Measurements from ENCODE around the gene FAM163A.

FAM163A gene

GRCh38 chr1:179753061-179753460 lies 10.0 kb downstream of the FAM163A start:
- DNase-seq (ENCODE audit: low spot score), result no peak

GRCh38 chr1:179754041-179754624 lies 11.0 kb downstream of the FAM163A start:
- no peak for DNase-seq (ENCODE audit: low spot score)

GRCh38 chr1:179757933-179758332 lies 14.8 kb downstream of the FAM163A start:
- no peak for DNase-seq (ENCODE audit: low spot score)

DNA sequence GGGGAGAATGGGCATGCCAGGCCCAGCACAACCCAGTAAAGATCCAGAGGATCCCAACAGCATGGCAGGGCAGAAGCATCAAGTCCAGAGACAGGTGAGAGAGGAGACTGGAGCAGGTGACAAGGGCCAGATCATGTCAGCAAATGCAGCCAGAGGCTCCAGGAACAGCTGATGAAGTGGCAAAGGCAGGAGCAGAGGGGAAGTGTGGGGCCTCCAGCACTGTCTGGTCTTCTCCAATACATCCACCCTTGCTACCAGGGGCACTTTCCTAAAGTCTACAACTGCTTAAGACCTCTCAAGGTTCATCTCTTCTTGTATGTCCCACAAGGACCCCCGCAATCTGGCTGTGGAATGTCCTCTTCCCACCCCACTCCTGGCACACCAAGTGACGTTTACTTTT lies 17.4 kb downstream of the FAM163A start:
- DNase-seq (ENCODE audit: low spot score), result no peak

- no peak for DNase-seq (ENCODE audit: low spot score)
Measured at GRCh38 chr1:179761296-179761695, 18.2 kb downstream of the FAM163A start.

DNA sequence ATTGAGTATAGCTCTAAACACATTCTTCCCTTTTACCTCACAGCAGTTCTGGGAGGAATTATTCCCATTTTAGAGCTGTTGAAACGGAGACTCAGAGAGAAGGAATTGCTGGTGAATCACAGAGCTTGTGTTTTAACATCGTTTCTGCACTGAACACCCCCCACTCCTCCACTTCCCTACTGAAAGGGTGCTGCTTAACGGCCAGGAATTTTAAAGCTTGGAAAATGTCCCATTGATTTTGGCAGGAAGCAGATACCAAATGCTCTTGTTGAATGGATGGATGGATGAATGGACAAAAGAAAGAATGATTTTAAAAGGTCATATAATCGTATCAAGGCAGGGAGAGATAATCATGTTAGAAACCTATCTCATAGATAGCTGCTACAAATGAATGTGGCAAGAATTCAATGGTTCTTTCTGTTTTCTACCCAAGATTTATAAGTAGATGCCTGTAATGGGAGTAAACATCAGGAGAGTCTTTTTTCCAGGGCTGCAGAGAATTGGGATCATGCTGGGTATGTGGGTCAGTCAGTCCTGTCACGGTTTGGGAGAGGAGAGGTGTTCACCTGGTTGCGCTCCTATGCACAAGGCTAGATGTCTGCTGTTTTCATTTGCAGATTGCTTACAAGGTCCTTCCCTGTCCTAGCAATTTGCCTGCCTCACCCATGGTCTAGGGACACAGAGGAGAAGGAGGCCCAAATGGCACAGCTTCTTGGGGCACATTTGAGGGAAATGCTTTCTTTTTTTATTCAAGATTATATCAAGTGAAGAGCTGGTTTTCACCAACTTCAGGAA lies 19.0 kb downstream of the FAM163A start:
- no peak for DNase-seq (ENCODE audit: low spot score)

DNA sequence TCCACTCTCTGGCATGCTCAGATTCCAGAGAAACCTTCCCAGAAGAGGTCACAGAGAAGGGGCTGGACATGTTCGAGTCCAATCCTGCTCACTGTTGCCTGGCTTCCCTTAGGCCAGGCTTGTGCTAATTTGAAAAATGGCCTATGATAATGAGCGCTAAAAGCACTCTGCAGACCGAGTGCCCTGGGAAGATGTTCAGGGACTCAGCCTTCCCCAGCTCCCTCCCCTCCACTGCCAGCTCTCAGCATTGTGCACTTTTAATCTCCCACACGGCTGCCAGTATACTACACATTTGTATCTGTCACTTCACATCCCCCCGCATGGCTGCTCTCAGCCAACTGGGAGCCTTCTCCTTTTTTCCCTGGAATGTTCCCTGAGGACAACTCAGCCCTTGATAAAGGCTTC lies 24.1 kb downstream of the FAM163A start:
- no peak for DNase-seq (ENCODE audit: low spot score)

GRCh38 chr1:179767996-179768395 lies 24.9 kb downstream of the FAM163A start:
- DNase-seq (ENCODE audit: low spot score), result no peak

DNA sequence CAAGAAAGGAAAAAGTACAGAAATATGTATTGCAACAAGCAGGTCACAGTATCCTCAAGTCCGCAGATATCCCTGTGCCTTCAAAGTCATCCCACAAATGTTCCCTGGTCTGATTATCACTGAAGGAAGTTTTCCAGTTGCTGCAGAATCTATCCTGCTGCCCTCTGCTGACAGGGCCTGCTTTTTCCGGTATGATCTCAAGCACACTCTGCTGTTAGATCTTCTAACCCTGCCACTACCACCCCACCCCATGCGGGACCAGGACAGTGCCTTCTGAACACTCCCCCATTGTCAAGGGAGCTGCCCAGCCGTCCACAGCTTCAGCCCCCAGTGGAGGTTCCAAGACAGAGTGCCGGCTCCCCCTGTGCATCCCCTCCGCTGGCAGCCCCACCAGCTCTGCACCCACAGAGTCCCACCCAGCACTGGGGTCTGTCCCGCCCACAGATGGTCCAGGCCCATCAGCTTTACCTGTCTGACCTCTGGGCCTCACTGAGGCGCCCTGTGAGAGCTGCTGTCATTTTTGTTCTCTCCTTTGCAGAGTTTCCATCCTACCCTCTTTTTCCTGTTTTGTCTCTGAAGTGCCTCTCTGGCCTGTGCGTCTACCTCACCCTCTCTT lies 27.9 kb downstream of the FAM163A start:
- no peak for DNase-seq (ENCODE audit: low spot score)

- DNase-seq (ENCODE audit: low spot score), result no peak
Measured at GRCh38 chr1:179773264-179773663, 30.2 kb downstream of the FAM163A start.

- DNase-seq (ENCODE audit: low spot score), result no peak
Measured at GRCh38 chr1:179774000-179774399, 30.9 kb downstream of the FAM163A start.

DNA sequence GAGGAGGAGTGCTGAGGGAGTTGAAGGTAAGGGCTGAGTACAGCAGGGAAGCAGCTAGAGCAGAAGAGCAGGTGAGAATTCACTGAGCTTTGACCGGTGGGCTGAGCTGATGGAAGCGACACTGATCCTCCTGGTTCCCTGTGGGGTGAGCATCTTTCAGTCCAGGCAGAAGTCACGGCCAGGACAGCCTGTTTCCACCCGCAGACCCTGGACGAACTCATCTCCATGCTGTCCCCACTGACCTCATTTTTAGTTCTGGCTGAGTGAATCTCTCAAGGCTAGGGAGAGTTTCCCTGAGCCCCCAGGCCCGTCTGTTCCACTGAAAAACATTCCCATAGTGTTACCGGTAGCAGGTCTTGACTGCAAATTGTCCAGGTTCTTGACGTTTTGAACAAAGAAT lies 31.5 kb downstream of the FAM163A start:
- no peak for DNase-seq (ENCODE audit: low spot score)

- DNase-seq (ENCODE audit: low spot score), result no peak
Measured at GRCh38 chr1:179775009-179775408, 31.9 kb downstream of the FAM163A start.

- DNase-seq (ENCODE audit: low spot score), result no peak
Measured at GRCh38 chr1:179776831-179777230, 33.7 kb downstream of the FAM163A start.

DNA sequence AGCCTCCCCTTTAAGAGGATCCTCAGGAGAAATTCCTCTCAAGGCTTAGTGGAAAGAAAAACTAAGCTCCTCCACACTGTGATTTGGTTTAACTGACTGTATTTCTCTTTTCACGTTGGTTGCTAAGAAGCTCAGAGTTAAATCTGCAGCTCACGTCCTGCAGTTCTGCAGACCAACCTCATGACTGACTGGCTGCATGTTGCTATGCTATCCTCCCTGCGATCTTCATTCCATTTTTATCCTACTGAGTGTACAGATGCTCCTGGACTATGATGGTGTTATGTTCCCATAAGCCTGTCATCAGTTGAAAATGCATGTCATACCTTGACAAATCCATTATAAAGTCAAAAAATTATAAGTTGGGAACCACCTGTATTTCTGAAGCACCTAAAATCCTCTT lies 34.6 kb downstream of the FAM163A start:
- no peak for DNase-seq (ENCODE audit: low spot score)

GRCh38 chr1:179779645-179780272 lies 36.7 kb downstream of the FAM163A start:
- no peak for DNase-seq (ENCODE audit: low spot score)

DNA sequence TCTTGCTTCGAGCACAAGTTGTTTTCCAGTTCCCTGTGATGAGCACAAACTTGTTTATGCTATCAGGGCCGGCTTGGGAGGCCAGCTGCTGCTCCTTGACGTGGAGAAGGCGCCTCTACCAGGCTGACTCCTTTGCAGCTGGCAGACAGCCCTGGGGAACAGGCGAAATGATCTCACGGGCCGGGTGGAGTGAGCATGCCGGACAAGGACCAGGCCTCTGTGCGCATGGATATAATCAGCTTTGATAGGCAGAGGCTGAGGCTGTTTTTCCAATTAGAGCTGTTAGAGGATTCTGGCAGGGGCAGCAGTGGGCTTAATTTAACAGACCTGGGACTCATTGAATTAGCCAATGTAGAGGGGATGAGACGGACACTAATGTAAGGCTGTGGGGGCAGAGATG lies 38.9 kb downstream of the FAM163A start:
- DNase-seq (ENCODE audit: low spot score), result no peak

DNA sequence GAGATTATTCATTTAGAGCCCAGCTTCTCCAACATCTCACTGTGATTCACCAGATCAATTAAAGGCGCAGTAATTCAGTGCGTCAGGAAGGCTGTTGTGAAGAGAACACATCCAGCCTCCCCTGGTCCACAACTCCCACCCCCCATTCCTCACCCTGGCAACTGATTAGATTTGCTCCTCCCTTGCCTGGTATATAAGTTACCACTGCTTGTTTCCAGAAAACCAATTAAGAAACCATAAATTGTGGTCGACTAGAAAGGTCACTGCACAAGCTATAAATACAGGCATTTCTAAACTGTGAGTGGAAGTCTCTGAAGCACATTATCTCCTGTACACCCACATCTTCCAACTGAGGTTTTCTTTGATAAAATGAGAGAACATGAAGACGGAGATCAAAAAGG lies 41.9 kb downstream of the FAM163A start:
- no peak for DNase-seq (ENCODE audit: low spot score)

GRCh38 chr1:179785728-179786127 lies 42.6 kb downstream of the FAM163A start:
- no peak for DNase-seq (ENCODE audit: low spot score)

DNA sequence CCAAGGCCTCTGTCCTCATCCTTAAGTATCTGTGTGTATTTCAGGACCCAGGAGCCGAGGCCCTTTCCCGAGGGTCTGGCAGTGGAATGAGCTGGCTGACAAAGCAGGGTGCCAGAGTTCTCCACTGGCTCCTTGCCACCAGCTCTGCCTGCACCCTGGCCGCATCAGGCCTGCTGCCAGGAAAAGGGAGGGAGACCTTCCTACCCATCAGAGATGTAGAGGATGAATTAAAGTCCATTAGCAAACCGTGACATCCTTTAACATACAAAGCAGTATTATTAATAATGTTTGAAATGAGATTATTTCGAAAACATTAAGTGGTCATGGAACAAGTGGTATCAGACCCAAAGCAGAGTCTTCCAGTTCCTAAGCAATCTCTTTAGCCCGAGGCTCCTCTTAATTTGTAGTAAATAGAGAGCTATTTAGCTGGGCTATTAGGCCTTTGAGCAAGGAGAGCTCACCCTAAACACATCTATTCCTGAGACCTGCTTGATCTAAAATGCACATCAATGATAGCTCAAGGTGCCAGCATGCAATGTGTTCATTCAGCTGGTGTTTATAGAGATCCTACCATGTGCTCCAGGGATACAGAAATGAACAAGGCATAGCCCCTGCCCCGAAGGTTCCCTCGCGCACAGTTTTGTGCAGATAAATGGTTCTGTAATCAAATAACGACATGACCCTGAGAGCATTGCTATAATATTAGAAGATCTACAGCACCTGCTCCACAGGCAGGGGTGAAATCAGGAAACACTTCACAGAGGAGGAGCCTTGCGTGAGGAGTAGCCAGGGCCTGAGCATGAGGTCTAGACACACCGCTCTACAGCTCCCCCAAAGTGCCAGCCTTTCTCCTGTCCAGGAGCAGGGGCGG lies 44.0 kb downstream of the FAM163A start:
- DNase-seq (ENCODE audit: low spot score), result no peak

GRCh38 chr1:179788259-179788658 lies 45.2 kb downstream of the FAM163A start:
- no peak for DNase-seq (ENCODE audit: low spot score)

- DNase-seq (ENCODE audit: low spot score), result no peak
Measured at GRCh38 chr1:179793281-179793680, 50.2 kb downstream of the FAM163A start.

Data from hematopoietic multipotent progenitor cell treated with erythropoietin and hydrocortisone succinate and interleukin-3 and kit ligand, for 17 days (in vitro differentiated cells).